Measurements from ENCODE around the gene INHA. TPM values are rescaled to one million over a fixed set of nuclear protein-coding genes. Genes with fewer than 3 reads are reported as not detected.

INHA gene
- total RNA-seq, 1 experiment from 2014 or later: not detected

DNA sequence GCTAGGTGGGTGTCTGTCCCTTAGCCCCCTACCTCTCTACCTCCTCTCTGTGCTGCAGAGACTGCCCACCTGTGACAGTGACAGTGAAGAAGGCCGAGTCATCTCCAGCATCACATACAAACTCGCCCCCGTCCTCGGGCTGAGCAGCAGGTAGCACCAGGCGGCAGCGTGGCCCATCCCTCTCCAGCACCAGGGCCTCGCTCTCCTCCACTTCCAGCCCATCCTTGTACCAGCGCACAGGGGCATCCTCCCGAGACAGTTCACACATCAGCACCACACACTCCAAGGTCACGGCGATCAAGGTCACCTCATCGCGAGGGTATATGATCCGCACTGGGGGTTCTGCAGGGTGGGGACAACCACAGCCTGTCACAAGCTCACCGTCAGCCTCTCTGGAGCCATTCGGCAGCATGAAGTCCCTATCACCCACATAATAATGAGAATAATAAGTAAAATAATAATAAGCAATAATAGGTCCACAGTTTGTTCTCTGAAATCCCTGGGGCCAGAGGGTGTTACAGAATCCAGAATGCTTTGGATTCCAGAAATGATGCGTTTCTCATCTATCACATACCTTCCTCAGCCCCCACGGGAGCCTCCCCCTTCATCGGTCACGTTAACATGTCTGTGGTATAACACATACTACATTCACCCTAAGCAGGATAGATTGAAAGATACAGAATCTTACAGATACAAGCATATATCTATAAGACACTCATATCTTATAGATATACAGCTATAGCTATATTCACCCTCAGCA lies 12.8 kb upstream of the INHA start:
- CTCF ChIA-PET: interaction anchor here (1.0 to 2.6 kb wide), 8 partner anchors 8 to 64 kb away, joined by 3 to 16 read pairs (median 4); partner anchors contain the start of genes INHA, OBSL1 and STK11IP
- no peak overlapping the region for H3K4me3 ChIP-seq (replicated peaks in 1 of 2; ENCODE audit: low read depth in 1 of 2, low read length in 2 of 2)
- RAD21 ChIA-PET (ENCODE audit: low non-redundant PET in 1 of 2, low total read pairs in 2 of 2, uncharacterized antibody in 2 of 2, unreplicated experiment in 2 of 2): no interaction called here

More for the DNA sequence above, 12.8 kb upstream of the INHA start:
- no peaks in the 10 kb centered on the region for H3K27me3 ChIP-seq (ENCODE audit: insufficient read depth, low read length)
- POLR2A ChIA-PET: no interaction called here
- peaks cover 0 to 4% of the 10 kb centered on the region in 2 experiments; a peak in 1 of 4 replicates for H3K4me1 ChIP-seq (ENCODE audit: control insufficient read depth in 1 of 2, insufficient read depth in 2 of 2, low read length in 2 of 2)
- no peaks in the 10 kb centered on the region for H3K9me2 ChIP-seq (ENCODE audit: insufficient read depth)
- DNase-seq (ENCODE audit: low read depth, low spot score) (no peak), ATAC-seq (no peak)
- H3K27ac ChIP-seq (ENCODE audit: low read depth, low read length): no peak overlapping the region
- intact Hi-C loops (cut with micrococcal nuclease): no loop called here
- no peak overlapping the region for H3K9ac ChIP-seq (ENCODE audit: low read length)
- H3K9me3 ChIP-seq (ENCODE audit: control insufficient read depth in 1 of 2, insufficient read depth in 1 of 2, low read depth in 1 of 2, low read length in 2 of 2): no peaks in the 10 kb centered on the region
- no peak overlapping the region for H3K4me2 ChIP-seq (ENCODE audit: low read length)
- no peak overlapping the region for H2AFZ ChIP-seq (ENCODE audit: low read depth, low read length, poor library complexity, severe bottlenecking)
- no peaks in the 10 kb centered on the region for H3K79me2 ChIP-seq (ENCODE audit: insufficient read depth, low read length)
- no peaks in the 10 kb centered on the region for H3K36me3 ChIP-seq (ENCODE audit: control insufficient read depth in 1 of 2, insufficient read depth in 2 of 2, low read length in 2 of 2)
- no TSS peak for BruUV-seq (replicated peaks)
- H4K20me1 ChIP-seq (ENCODE audit: insufficient read depth): no peaks in the 10 kb centered on the region
- TF ChIP-seq, protein P1, sequence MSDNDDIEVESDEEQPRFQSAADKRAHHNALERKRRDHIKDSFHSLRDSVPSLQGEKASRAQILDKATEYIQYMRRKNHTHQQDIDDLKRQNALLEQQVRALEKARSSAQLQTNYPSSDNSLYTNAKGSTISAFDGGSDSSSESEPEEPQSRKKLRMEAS (IDR thresholded peaks at IDR 0.05): no peak
- no peak for TF ChIP-seq RAD21 (IDR thresholded peaks at IDR 0.05; ENCODE audit: low read depth)
- TF ChIP-seq CBX3 (IDR thresholded peaks at IDR 0.05; ENCODE audit: low read depth): no peak
- no peak for TF ChIP-seq EGR1 (IDR thresholded peaks at IDR 0.05; ENCODE audit: low read depth)
- TF ChIP-seq, protein P2, sequence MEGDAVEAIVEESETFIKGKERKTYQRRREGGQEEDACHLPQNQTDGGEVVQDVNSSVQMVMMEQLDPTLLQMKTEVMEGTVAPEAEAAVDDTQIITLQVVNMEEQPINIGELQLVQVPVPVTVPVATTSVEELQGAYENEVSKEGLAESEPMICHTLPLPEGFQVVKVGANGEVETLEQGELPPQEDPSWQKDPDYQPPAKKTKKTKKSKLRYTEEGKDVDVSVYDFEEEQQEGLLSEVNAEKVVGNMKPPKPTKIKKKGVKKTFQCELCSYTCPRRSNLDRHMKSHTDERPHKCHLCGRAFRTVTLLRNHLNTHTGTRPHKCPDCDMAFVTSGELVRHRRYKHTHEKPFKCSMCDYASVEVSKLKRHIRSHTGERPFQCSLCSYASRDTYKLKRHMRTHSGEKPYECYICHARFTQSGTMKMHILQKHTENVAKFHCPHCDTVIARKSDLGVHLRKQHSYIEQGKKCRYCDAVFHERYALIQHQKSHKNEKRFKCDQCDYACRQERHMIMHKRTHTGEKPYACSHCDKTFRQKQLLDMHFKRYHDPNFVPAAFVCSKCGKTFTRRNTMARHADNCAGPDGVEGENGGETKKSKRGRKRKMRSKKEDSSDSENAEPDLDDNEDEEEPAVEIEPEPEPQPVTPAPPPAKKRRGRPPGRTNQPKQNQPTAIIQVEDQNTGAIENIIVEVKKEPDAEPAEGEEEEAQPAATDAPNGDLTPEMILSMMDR (IDR thresholded peaks at IDR 0.05 in 2 of 3, conservative IDR thresholded peaks at IDR 0.05 in 1 of 3; ENCODE audit: borderline replicate concordance in 1 of 3, insufficient read depth in 1 of 3, low read depth in 2 of 3, low read length in 2 of 3): no peak
- no peak for TF ChIP-seq ELF1 (IDR thresholded peaks at IDR 0.05; ENCODE audit: borderline replicate concordance, low read depth)
- TF ChIP-seq EZH2 (IDR thresholded peaks at IDR 0.05): no peak
- no peak for TF ChIP-seq TCF7L2 (IDR thresholded peaks at IDR 0.05; ENCODE audit: borderline replicate concordance, extremely low read depth, insufficient read depth, insufficient read length)
- TF ChIP-seq, protein P3, sequence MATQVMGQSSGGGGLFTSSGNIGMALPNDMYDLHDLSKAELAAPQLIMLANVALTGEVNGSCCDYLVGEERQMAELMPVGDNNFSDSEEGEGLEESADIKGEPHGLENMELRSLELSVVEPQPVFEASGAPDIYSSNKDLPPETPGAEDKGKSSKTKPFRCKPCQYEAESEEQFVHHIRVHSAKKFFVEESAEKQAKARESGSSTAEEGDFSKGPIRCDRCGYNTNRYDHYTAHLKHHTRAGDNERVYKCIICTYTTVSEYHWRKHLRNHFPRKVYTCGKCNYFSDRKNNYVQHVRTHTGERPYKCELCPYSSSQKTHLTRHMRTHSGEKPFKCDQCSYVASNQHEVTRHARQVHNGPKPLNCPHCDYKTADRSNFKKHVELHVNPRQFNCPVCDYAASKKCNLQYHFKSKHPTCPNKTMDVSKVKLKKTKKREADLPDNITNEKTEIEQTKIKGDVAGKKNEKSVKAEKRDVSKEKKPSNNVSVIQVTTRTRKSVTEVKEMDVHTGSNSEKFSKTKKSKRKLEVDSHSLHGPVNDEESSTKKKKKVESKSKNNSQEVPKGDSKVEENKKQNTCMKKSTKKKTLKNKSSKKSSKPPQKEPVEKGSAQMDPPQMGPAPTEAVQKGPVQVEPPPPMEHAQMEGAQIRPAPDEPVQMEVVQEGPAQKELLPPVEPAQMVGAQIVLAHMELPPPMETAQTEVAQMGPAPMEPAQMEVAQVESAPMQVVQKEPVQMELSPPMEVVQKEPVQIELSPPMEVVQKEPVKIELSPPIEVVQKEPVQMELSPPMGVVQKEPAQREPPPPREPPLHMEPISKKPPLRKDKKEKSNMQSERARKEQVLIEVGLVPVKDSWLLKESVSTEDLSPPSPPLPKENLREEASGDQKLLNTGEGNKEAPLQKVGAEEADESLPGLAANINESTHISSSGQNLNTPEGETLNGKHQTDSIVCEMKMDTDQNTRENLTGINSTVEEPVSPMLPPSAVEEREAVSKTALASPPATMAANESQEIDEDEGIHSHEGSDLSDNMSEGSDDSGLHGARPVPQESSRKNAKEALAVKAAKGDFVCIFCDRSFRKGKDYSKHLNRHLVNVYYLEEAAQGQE (IDR thresholded peaks at IDR 0.05; ENCODE audit: low read depth): no peak
- no peak for TF ChIP-seq SIN3A (IDR thresholded peaks at IDR 0.05; ENCODE audit: low read depth)
- TF ChIP-seq POLR2AphosphoS5 (IDR thresholded peaks at IDR 0.05; ENCODE audit: low read depth, low read length): no peak
- TF ChIP-seq CEBPB (IDR thresholded peaks at IDR 0.05; ENCODE audit: low read depth): no peak
- TF ChIP-seq, protein P4, sequence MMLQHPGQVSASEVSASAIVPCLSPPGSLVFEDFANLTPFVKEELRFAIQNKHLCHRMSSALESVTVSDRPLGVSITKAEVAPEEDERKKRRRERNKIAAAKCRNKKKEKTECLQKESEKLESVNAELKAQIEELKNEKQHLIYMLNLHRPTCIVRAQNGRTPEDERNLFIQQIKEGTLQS (IDR thresholded peaks at IDR 0.05): no peak
- TF ChIP-seq EZH2phosphoT487 (IDR thresholded peaks at IDR 0.05; ENCODE audit: borderline replicate concordance): no peak
- TF ChIP-seq FOSL1 (IDR thresholded peaks at IDR 0.05; ENCODE audit: low read depth): no peak
- TF ChIP-seq SP1 (IDR thresholded peaks at IDR 0.05; ENCODE audit: low read depth): no peak

Data from HCT116 (cell line).